Neural progenitor cell (in vitro differentiated cells): ENCODE results near the gene ALKBH7.

Experiments
- CTCF ChIP-seq: fragments of 200-600 bp; sonication (generic); IDR thresholded peaks from 2 replicates; pipeline ENCODE4 v1.5.1; 2017; ENCODE audit warnings: antibody characterized with exemption, mild to moderate bottlenecking
- EZH2 ChIP-seq: fragments of 200-600 bp; sonication (generic); IDR thresholded peaks from 2 replicates; pipeline ENCODE4 v1.6.1; 2017; ENCODE audit warnings: antibody characterized with exemption, mild to moderate bottlenecking, moderate library complexity
- EZH2phosphoT487 ChIP-seq: fragments of 200-600 bp; sonication (generic); IDR thresholded peaks from 2 replicates; pipeline ENCODE4 v1.6.1; 2017; ENCODE audit warnings: antibody characterized with exemption

GRCh38 chr19:6415591-6416190 lies 43.1 kb downstream of the ALKBH7 start:
- no peak for TF ChIP-seq CTCF
- no peak for TF ChIP-seq EZH2phosphoT487
- TF ChIP-seq EZH2 = no peak
